ES-I3 (cell line): ENCODE measurements around the gene PA2G4.
A peak's percentile ranks its signal among the peaks of the same experiment; 100 is the strongest.
"Not testable (repeated sequence)": the region's sequence is repeated elsewhere in the genome, so short reads cannot be mapped to it uniquely, and the experiment has no call there.

ENCODE experiments used
- H3K36me3 ChIP-seq: 2 replicates; pipeline ENCODE4 v1.6.1; 2013; ENCODE audit warnings: mild to moderate bottlenecking, low read length, control low read depth, moderate library complexity; ENCODE audit not compliant: insufficient read depth
- H3K4me1 ChIP-seq: 2 replicates; pipeline ENCODE4 v1.6.1; 2013; ENCODE audit warnings: mild to moderate bottlenecking, control low read depth, low read length; ENCODE audit not compliant: insufficient read depth
- H3K9ac ChIP-seq: 2 replicates; pipeline ENCODE4 v1.6.1; 2013; ENCODE audit warnings: low read depth, mild to moderate bottlenecking, low read length, moderate library complexity
- H3K9me3 ChIP-seq: 2 replicates; pipeline ENCODE4 v1.6.1; 2013; ENCODE audit warnings: mild to moderate bottlenecking, low read length, moderate library complexity; ENCODE audit not compliant: control insufficient read depth, insufficient read depth

The PA2G4 gene

DNA sequence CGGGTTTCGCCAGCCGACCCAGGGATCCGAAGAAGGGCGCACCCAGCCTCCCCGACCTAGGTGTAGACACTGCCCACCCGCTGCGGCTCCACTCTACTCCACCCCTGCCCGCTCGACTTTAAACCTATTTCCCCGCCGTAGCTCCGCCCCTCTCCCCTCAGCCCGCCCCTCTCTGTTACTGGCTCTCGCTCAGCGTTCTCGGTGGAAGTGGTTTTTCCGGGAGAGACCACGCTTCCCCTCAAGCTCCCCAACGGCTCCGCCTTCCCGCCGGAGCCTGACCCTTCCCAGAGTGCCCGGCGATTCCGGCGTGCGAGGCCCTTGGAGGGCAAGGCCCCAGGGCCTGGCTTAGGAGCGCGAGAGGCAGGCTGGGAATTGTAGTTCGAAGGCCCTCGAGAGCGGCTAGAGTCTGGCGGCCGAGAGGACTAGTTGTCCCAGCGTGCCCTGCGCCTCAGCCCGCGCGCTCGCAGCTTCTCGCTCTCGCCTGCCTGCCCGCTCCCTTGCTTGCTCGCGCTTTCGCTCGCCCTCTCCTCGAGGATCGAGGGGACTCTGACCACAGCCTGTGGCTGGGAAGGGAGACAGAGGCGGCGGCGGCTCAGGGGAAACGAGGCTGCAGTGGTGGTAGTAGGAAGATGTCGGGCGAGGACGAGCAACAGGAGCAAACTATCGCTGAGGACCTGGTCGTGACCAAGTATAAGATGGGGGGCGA is at the start of gene PA2G4:
TSS of gene PA2G4 (plus strand) at position 451 of the 706 bp plus-strand sequence. CDS start at position 630, 179 bp downstream.
- Histone ChIP-seq H3K36me3 (peaks cover 22% of the 10 kb centered on the region), H3K9ac (peak within 1 kb of the TSS; percentile 72), H3K4me1 (peaks cover 14% of the 10 kb centered on the region)

DNA sequence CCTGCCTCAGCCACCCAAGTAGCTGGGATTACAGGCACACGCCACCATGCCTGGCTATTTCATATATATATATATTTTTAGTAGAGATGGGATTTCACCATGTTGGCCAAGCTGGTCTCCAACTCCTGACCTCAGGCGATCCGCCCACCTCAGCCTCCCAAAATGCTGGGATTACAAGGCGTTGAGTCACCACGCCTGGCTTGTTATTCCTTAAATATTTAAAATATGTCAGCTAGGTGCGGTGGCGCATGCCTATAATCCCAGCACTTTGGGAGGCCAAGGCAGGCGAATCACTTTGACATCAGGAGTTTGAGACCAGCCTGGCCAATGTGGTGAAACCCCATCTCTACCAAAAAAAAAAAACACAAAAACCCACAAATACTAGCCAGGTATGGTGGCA is 44.4 kb upstream of the PA2G4 start:
- not testable (repeated sequence) for H3K36me3 ChIP-seq, H3K9me3 ChIP-seq, H3K9ac ChIP-seq, H3K4me1 ChIP-seq

More for the DNA sequence above, at the start of gene PA2G4:
- H3K9me3 ChIP-seq: no peaks in the 10 kb centered on the region

- Histone ChIP-seq H3K4me1 (no peaks in the 10 kb centered on the region), H3K9me3 (no peaks in the 10 kb centered on the region), H3K36me3 (no peaks in the 10 kb centered on the region), H3K9ac (no peak overlapping the region)
These were observed 42.4 kb upstream of the PA2G4 start for GRCh38 chr12:56061982-56062381.

GRCh38 chr12:56062996-56063395 is 41.4 kb upstream of the PA2G4 start:
- Histone ChIP-seq H3K4me1 (no peaks in the 10 kb centered on the region), H3K9ac (no peak overlapping the region), H3K9me3 (no peaks in the 10 kb centered on the region), H3K36me3 (no peaks in the 10 kb centered on the region)

- Histone ChIP-seq H3K36me3 (no peaks in the 10 kb centered on the region), H3K4me1 (no peaks in the 10 kb centered on the region), H3K9ac (no peak overlapping the region), H3K9me3 (no peaks in the 10 kb centered on the region)
These were observed 32.7 kb upstream of the PA2G4 start for GRCh38 chr12:56071648-56072047.

DNA sequence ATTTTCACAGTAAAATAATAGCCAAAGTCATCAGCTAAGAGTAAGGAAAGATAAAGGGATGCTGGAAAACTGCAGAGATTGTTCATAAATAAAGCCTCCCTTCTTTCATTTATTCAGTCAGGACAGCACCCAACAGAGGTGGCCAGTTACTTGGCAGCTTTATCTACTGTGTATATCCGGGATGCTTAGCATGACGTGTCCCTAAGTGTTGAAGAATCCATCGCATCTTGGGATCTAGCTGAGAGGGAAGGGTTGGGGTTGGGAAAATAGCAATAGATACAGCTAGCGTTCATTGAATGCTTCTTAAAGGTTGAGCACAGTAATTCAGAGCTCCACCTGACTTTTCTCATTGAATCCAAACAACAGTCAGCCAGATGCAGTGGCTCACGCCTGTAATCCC is 30.0 kb upstream of the PA2G4 start:
- H3K4me1 ChIP-seq: peaks cover 4% of the 10 kb centered on the region; the same call in 1 of the 2 replicates
- no peaks in the 10 kb centered on the region for H3K36me3 ChIP-seq

GRCh38 chr12:56077966-56078365 is 26.4 kb upstream of the PA2G4 start:
- not testable (repeated sequence) for H3K9ac ChIP-seq, H3K9me3 ChIP-seq, H3K36me3 ChIP-seq
- peaks cover 23% of the 10 kb centered on the region for H3K4me1 ChIP-seq

More for the DNA sequence above, 30.0 kb upstream of the PA2G4 start:
- Histone ChIP-seq H3K9me3 (no peaks in the 10 kb centered on the region), H3K9ac (no peak overlapping the region)

- Histone ChIP-seq H3K9ac (peak overlapping the region; percentile 86; the same call in 1 of the 2 replicates), H3K4me1 (peaks cover 23% of the 10 kb centered on the region), H3K9me3 (no peaks in the 10 kb centered on the region), H3K36me3 (no peaks in the 10 kb centered on the region)
These were observed 25.9 kb upstream of the PA2G4 start for GRCh38 chr12:56078427-56078826.

GRCh38 chr12:56078931-56079722 is 25.2 kb upstream of the PA2G4 start:
- peak overlapping the region; percentile 86 for H3K9ac ChIP-seq

DNA sequence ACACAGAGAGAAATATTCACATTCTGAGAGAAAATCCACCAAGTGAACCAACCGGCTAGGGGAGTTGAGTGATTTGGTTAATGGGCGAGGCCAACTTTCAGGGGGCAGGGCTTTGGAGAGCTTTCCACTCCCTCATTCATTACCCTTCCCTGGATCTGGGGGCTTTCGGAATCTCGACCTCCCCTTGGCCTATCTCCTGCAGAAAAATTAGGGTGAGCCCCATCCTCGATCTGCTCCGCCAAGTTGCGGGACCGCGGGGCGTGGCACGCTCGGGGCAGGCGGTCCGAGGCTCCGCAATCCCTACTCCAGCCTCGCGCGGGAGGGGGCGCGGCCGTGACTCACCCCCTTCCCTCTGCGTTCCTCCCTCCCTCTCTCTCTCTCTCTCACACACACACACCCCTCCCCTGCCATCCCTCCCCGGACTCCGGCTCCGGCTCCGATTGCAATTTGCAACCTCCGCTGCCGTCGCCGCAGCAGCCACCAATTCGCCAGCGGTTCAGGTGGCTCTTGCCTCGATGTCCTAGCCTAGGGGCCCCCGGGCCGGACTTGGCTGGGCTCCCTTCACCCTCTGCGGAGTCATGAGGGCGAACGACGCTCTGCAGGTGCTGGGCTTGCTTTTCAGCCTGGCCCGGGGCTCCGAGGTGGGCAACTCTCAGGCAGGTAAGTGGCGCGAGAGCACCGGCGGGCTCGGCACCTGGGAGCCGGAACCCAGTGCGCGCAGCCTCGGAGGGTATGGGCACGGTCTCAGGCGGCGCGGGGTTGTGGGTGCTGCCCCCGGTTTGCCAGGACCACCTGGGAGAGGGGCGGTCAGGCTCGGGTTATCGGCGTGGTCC is 24.4 kb upstream of the PA2G4 start, which contains the start of gene ERBB3:
TSS of gene ERBB3 (plus strand) at position 443 of the 833 bp plus-strand sequence. CDS start at position 579, 136 bp downstream.
- Histone ChIP-seq H3K36me3 (no peaks in the 10 kb centered on the region), H3K9me3 (no peaks in the 10 kb centered on the region)

More at GRCh38 chr12:56078931-56079722, 25.2 kb upstream of the PA2G4 start:
- peaks cover 23% of the 10 kb centered on the region for H3K4me1 ChIP-seq
- no peaks in the 10 kb centered on the region for H3K36me3 ChIP-seq
- H3K9me3 ChIP-seq: no peaks in the 10 kb centered on the region

GRCh38 chr12:56080556-56081138 is 23.7 kb upstream of the PA2G4 start:
- no peaks in the 10 kb centered on the region for H3K9me3 ChIP-seq

More for the DNA sequence above, 24.4 kb upstream of the PA2G4 start, which contains the start of gene ERBB3:
- H3K4me1 ChIP-seq: peaks cover 23% of the 10 kb centered on the region
- peak within 1 kb of the TSS; percentile 86 for H3K9ac ChIP-seq

GRCh38 chr12:56081393-56082347 is 22.7 kb upstream of the PA2G4 start:
- Histone ChIP-seq H3K36me3 (no peaks in the 10 kb centered on the region; the same call in 1 of the 2 replicates), H3K9ac (peak overlapping the region; percentile 86)

More at GRCh38 chr12:56080556-56081138, 23.7 kb upstream of the PA2G4 start:
- Histone ChIP-seq H3K36me3 (no peaks in the 10 kb centered on the region), H3K9ac (peak overlapping the region; percentile 86), H3K4me1 (peaks cover 23% of the 10 kb centered on the region)

DNA sequence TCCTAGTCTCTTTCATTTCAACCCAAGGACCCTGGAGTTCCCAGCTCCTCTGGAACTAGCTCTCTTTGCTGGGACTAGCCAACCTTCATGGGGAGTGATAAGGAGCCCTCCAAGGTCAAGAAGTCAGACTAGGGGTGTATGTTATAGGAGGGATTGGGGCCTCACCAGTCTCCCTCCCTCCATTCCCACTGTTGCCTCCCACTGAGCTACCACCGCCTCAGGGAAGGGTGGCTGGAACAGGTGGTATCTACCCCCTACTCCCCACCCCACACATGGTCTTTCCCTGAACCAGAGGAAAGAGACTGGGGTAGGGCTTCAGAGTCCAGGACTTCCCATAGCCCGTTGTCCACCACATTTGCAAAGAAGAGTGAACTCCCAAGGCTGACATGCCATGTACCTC is 22.0 kb upstream of the PA2G4 start:
- H3K36me3 ChIP-seq: no peaks in the 10 kb centered on the region; the same call in 1 of the 2 replicates
- no peak overlapping the region for H3K9ac ChIP-seq
- H3K4me1 ChIP-seq: peaks cover 32% of the 10 kb centered on the region

More at GRCh38 chr12:56081393-56082347, 22.7 kb upstream of the PA2G4 start:
- H3K4me1 ChIP-seq: peaks cover 32% of the 10 kb centered on the region
- no peaks in the 10 kb centered on the region for H3K9me3 ChIP-seq

More for the DNA sequence above, 22.0 kb upstream of the PA2G4 start:
- no peaks in the 10 kb centered on the region for H3K9me3 ChIP-seq
